Neural progenitor cell (in vitro differentiated cells): ENCODE measurements around the gene ITPK1.

Experiments
- CTCF ChIP-seq: fragments of 200-600 bp; sonication (generic); IDR thresholded peaks from 2 replicates; pipeline ENCODE4 v1.5.1; 2017; ENCODE audit warnings: antibody characterized with exemption, mild to moderate bottlenecking
- EZH2 ChIP-seq: fragments of 200-600 bp; sonication (generic); IDR thresholded peaks from 2 replicates; pipeline ENCODE4 v1.6.1; 2017; ENCODE audit warnings: antibody characterized with exemption, mild to moderate bottlenecking, moderate library complexity
- EZH2phosphoT487 ChIP-seq: fragments of 200-600 bp; sonication (generic); IDR thresholded peaks from 2 replicates; pipeline ENCODE4 v1.6.1; 2017; ENCODE audit warnings: antibody characterized with exemption

- TF ChIP-seq CTCF (no peak), EZH2 (no peak), EZH2phosphoT487 (no peak)
Measured at GRCh38 chr14:93128725-93129459, 13.2 kb upstream of the ITPK1 start.
